DMS 273 treated with DMSO at 0.1 percent for 48 hours (cell line): ENCODE results near the gene POLE.

ENCODE experiments used
- DNase-seq: peaks from one replicate; lab custom pipeline; 2025; lab: John Stamatoyannopoulos, UW

POLE gene

GRCh38 chr12:132597333-132598316, 89.5 kb downstream of the POLE start:
- DNase-seq = no peak

GRCh38 chr12:132596016-132596415, 91.1 kb downstream of the POLE start:
- DNase-seq = no peak

GRCh38 chr12:132595183-132595582, 92.0 kb downstream of the POLE start:
- no peak for DNase-seq

- DNase-seq = peak; percentile 85
Observed at GRCh38 chr12:132593938-132594358, 93.2 kb downstream of the POLE start.

- no peak for DNase-seq
Observed at GRCh38 chr12:132593521-132593920, 93.6 kb downstream of the POLE start.

- DNase-seq = no peak
Observed at GRCh38 chr12:132593071-132593470, 94.1 kb downstream of the POLE start.

- no peak for DNase-seq
Observed at GRCh38 chr12:132592282-132592970, 94.7 kb downstream of the POLE start.

GRCh38 chr12:132591107-132591935, 95.8 kb downstream of the POLE start:
- no peak for DNase-seq

GRCh38 chr12:132588821-132589669, 98.1 kb downstream of the POLE start:
- DNase-seq = no peak

GRCh38 chr12:132588319-132588718, 98.8 kb downstream of the POLE start:
- no peak for DNase-seq

GRCh38 chr12:132587781-132588180, 99.4 kb downstream of the POLE start:
- no peak for DNase-seq

GRCh38 chr12:132586929-132587328, 100.2 kb downstream of the POLE start:
- DNase-seq = no peak

- DNase-seq = no peak
Observed at GRCh38 chr12:132585177-132585576, 102.0 kb downstream of the POLE start.

- no peak for DNase-seq
Observed at GRCh38 chr12:132584429-132584828, 102.7 kb downstream of the POLE start.

- no peak for DNase-seq
Observed at GRCh38 chr12:132583736-132584135, 103.4 kb downstream of the POLE start.

- DNase-seq = no peak
Observed at GRCh38 chr12:132583411-132583710, 103.8 kb downstream of the POLE start.

- no peak for DNase-seq
Observed at GRCh38 chr12:132582582-132583410, 104.3 kb downstream of the POLE start.

- no peak for DNase-seq
Observed at GRCh38 chr12:132582058-132582420, 105.1 kb downstream of the POLE start.

- DNase-seq = no peak
Observed at GRCh38 chr12:132581348-132582057, 105.6 kb downstream of the POLE start.

GRCh38 chr12:132580701-132581292, 106.3 kb downstream of the POLE start:
- no peak for DNase-seq
